Measurements from ENCODE around the gene FAAH. TPM values are rescaled to one million over a fixed set of nuclear protein-coding genes. Genes with fewer than 3 reads are reported as not detected.

FAAH gene
- total RNA-seq, 2 experiments from 2014 or later: 3.6 to 3.9 TPM

- Mint-ChIP-seq H3K4me1 (ENCODE audit: low read depth) (no peaks in the 10 kb centered on the region), H3K4me3 (no peak overlapping the region), H3K27ac (no peak overlapping the region), H3K36me3 (ENCODE audit: low read depth) (no peaks in the 10 kb centered on the region), H3K9me3 (ENCODE audit: insufficient read depth) (no peaks in the 10 kb centered on the region), H3K27me3 (ENCODE audit: low read depth) (peaks cover 33% of the 10 kb centered on the region)
- ATAC-seq: no peak
- ChIA-PET POLR2A (interaction anchor here (0.5 kb wide), 1 partner anchor 46 kb away, joined by 3 read pairs; no protein-coding TSS in a partner anchor), CTCF (interaction anchor here (1.0 kb wide), 1 partner anchor 9 kb away, joined by 3 read pairs; no protein-coding TSS in a partner anchor)
- no peak for DNase-seq
Observed at GRCh38 chr1:46455951-46456350, 61.8 kb downstream of the FAAH start.

- Mint-ChIP-seq H3K36me3 (ENCODE audit: low read depth) (no peaks in the 10 kb centered on the region), H3K27ac (no peak overlapping the region), H3K9me3 (ENCODE audit: insufficient read depth) (no peaks in the 10 kb centered on the region), H3K4me3 (no peak overlapping the region), H3K4me1 (ENCODE audit: low read depth) (no peaks in the 10 kb centered on the region), H3K27me3 (ENCODE audit: low read depth) (peaks cover 30% of the 10 kb centered on the region)
- ATAC-seq (no peak), DNase-seq (no peak)
- POLR2A ChIA-PET: interaction anchor here (0.5 kb wide), 1 partner anchor 47 kb away, joined by 3 read pairs; no protein-coding TSS in a partner anchor
- CTCF ChIA-PET: interaction anchor here (1.0 kb wide), 1 partner anchor 9 kb away, joined by 3 read pairs; no protein-coding TSS in a partner anchor
Observed at GRCh38 chr1:46456411-46456963, 62.4 kb downstream of the FAAH start.

- no peaks in the 10 kb centered on the region for H3K4me1 Mint-ChIP-seq (ENCODE audit: low read depth)
- POLR2A ChIA-PET: no interaction called here
- no peak overlapping the region for H3K27ac Mint-ChIP-seq
- peaks cover 31% of the 10 kb centered on the region for H3K27me3 Mint-ChIP-seq (ENCODE audit: low read depth)
- CTCF ChIA-PET: interaction anchor here (1.4 to 1.8 kb wide), 2 partner anchors 11 to 15 kb away, joined by 5 to 8 read pairs; no protein-coding TSS in a partner anchor
- no peak overlapping the region for H3K4me3 Mint-ChIP-seq
- DNase-seq (no peak), ATAC-seq (no peak)
- H3K9me3 Mint-ChIP-seq (ENCODE audit: insufficient read depth): no peaks in the 10 kb centered on the region
- H3K36me3 Mint-ChIP-seq (ENCODE audit: low read depth): no peaks in the 10 kb centered on the region
Observed at GRCh38 chr1:46457178-46457577, 63.1 kb downstream of the FAAH start.

- POLR2A ChIA-PET: no interaction called here
- H3K27me3 Mint-ChIP-seq (ENCODE audit: low read depth): peaks cover 32% of the 10 kb centered on the region
- H3K4me3 Mint-ChIP-seq: no peak overlapping the region
- CTCF ChIA-PET: interaction anchor here (1.4 to 1.8 kb wide), 2 partner anchors 12 to 16 kb away, joined by 5 to 8 read pairs; no protein-coding TSS in a partner anchor
- no peaks in the 10 kb centered on the region for H3K4me1 Mint-ChIP-seq (ENCODE audit: low read depth)
- H3K36me3 Mint-ChIP-seq (ENCODE audit: low read depth): no peaks in the 10 kb centered on the region
- no peaks in the 10 kb centered on the region for H3K9me3 Mint-ChIP-seq (ENCODE audit: insufficient read depth)
- DNase-seq (no peak), ATAC-seq (no peak)
- H3K27ac Mint-ChIP-seq: no peak overlapping the region
Observed at GRCh38 chr1:46458190-46458589, 64.1 kb downstream of the FAAH start.

GRCh38 chr1:46458846-46459245 is 64.7 kb downstream of the FAAH start:
- no peak for ATAC-seq
- H3K27ac Mint-ChIP-seq: no peak overlapping the region
- H3K9me3 Mint-ChIP-seq (ENCODE audit: insufficient read depth): no peaks in the 10 kb centered on the region
- H3K4me3 Mint-ChIP-seq: no peak overlapping the region
- no peaks in the 10 kb centered on the region for H3K4me1 Mint-ChIP-seq (ENCODE audit: low read depth)
- CTCF ChIA-PET: interaction anchor here (1.8 kb wide), 1 partner anchor 12 kb away, joined by 8 read pairs; no protein-coding TSS in a partner anchor
- POLR2A ChIA-PET: no interaction called here
- H3K36me3 Mint-ChIP-seq (ENCODE audit: low read depth): no peaks in the 10 kb centered on the region
- DNase-seq: no peak
- H3K27me3 Mint-ChIP-seq (ENCODE audit: low read depth): peaks cover 35% of the 10 kb centered on the region

- ChIA-PET POLR2A (no interaction called here), CTCF (interaction anchor here (1.8 kb wide), 1 partner anchor 13 kb away, joined by 8 read pairs; no protein-coding TSS in a partner anchor)
- Mint-ChIP-seq H3K36me3 (ENCODE audit: low read depth) (no peaks in the 10 kb centered on the region), H3K27me3 (ENCODE audit: low read depth) (peaks cover 40% of the 10 kb centered on the region), H3K9me3 (ENCODE audit: insufficient read depth) (no peaks in the 10 kb centered on the region), H3K27ac (no peak overlapping the region), H3K4me3 (no peak overlapping the region), H3K4me1 (ENCODE audit: low read depth) (no peaks in the 10 kb centered on the region)
- ATAC-seq (no peak), DNase-seq (no peak)
Observed at GRCh38 chr1:46459315-46459714, 65.2 kb downstream of the FAAH start.

- Mint-ChIP-seq H3K27ac (no peak overlapping the region), H3K27me3 (ENCODE audit: low read depth) (peaks cover 50% of the 10 kb centered on the region), H3K36me3 (ENCODE audit: low read depth) (no peaks in the 10 kb centered on the region), H3K4me3 (no peak overlapping the region), H3K4me1 (ENCODE audit: low read depth) (no peaks in the 10 kb centered on the region), H3K9me3 (ENCODE audit: insufficient read depth) (no peaks in the 10 kb centered on the region)
- CTCF ChIA-PET: interaction anchor here (1.1 kb wide), 1 partner anchor 14 kb away, joined by 3 read pairs; no protein-coding TSS in a partner anchor
- no peak for ATAC-seq
- DNase-seq: no peak
- POLR2A ChIA-PET: no interaction called here
Observed at GRCh38 chr1:46461017-46461808, 67.1 kb downstream of the FAAH start.

- POLR2A ChIA-PET: no interaction called here
- peaks cover 53% of the 10 kb centered on the region for H3K27me3 Mint-ChIP-seq (ENCODE audit: low read depth)
Observed at GRCh38 chr1:46461809-46462448, 67.8 kb downstream of the FAAH start.

More at GRCh38 chr1:46461809-46462448, 67.8 kb downstream of the FAAH start:
- DNase-seq (no peak), ATAC-seq (no peak)
- CTCF ChIA-PET: no interaction called here
- H3K36me3 Mint-ChIP-seq (ENCODE audit: low read depth): no peaks in the 10 kb centered on the region
- H3K9me3 Mint-ChIP-seq (ENCODE audit: insufficient read depth): no peaks in the 10 kb centered on the region
- peaks cover 3% of the 10 kb centered on the region for H3K4me1 Mint-ChIP-seq (ENCODE audit: low read depth)
- H3K4me3 Mint-ChIP-seq: no peak overlapping the region
- no peak overlapping the region for H3K27ac Mint-ChIP-seq

Other genes with a start within 250 kb of the FAAH start
- not detected for gene TSPAN1, start 219.2 kb upstream of the FAAH start, total RNA-seq
- gene P3R3URF, start 217.8 kb upstream of the FAAH start, total RNA-seq: not detected
- gene POMGNT1, start 195.9 kb upstream of the FAAH start, total RNA-seq: 10 to 100 TPM; 25.2 to 28.4 TPM
- not detected for gene LURAP1, start 191.0 kb upstream of the FAAH start, total RNA-seq
- 10 to 100 TPM; 59.3 to 63.9 TPM for gene RAD54L, start 146.6 kb upstream of the FAAH start, total RNA-seq
- 10 to 100 TPM; 32.6 to 33.9 TPM for gene LRRC41, start 90.7 kb upstream of the FAAH start, total RNA-seq
- gene UQCRH, start 90.6 kb upstream of the FAAH start, total RNA-seq: 100 to 1,000 TPM; 333 to 343 TPM
- gene NSUN4, start 53.5 kb upstream of the FAAH start, total RNA-seq: 10 to 100 TPM; 22.3 to 22.5 TPM
- under 1 TPM in 1 of 2 experiments, not detected in 1; 0.08 TPM for gene DMBX1, start 95.5 kb downstream of the FAAH start, total RNA-seq
- not detected for gene KNCN, start 157.3 kb downstream of the FAAH start, total RNA-seq
- gene MKNK1, start 210.0 kb downstream of the FAAH start, total RNA-seq: 10 to 100 TPM; 68.9 to 72.3 TPM
- 10 to 100 TPM; 20.1 to 20.9 TPM for gene MOB3C, start 222.5 kb downstream of the FAAH start, total RNA-seq